GM18907 (cell line): Measurements from ENCODE around the gene NDUFB5.
A peak's percentile ranks its signal among the peaks of the same experiment; 100 is the strongest.

ENCODE experiments used
- ATAC-seq: cut with Tn5 transposase; IDR thresholded peaks from one replicate; pipeline ENCODE4 v1.9.1; 2021; ENCODE audit warnings: mild to moderate bottlenecking, moderate library complexity; ENCODE audit not compliant: unreplicated experiment

Gene NDUFB5

DNA sequence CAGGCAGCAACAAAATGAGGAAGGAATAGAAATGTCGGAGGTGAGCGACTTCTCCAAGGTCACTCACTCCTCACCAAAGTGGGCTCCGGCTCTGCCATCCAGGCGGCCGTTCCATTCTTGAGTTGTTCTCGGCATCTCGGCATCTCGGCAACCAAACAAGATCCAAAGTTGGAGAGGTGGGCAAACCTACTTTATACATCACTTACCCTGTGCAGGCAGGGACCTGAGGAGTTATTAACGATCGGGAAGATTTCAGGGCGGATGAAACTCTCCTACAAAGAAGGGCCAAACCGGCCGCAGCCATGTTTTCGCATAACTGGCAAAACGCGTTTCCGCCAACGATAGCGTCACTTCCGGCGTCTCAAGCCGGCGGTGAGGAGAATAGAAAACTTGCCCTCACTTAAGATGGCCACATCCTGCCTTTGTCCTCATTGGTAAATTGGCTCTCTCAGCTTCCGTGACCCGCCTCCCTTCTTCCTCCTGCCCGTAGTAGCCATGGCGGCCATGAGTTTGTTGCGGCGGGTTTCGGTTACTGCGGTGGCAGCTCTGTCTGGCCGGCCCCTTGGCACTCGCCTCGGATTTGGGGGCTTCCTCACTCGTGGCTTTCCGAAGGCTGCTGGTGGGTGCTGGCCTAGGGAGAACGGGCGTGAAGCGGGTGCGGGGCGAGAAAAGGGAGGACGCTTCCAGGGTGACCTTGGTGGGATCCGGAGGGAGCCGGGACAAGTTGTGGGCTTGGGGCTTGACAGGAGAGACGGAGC is at the start of gene NDUFB5, which contains the start of gene MRPL47:
Gene NDUFB5 (plus strand): TSS at position 474 of the 758 bp plus-strand sequence. CDS start 22 bp downstream, at position 496.
Gene MRPL47 (minus strand): TSS at position 318 of the 758 bp plus-strand sequence. CDS start 14 bp downstream, at position 304.
- ATAC-seq, result peak; percentile 97

- ATAC-seq, result no peak
Measured at GRCh38 chr3:179558742-179559364, 45.7 kb upstream of the NDUFB5 start.

DNA sequence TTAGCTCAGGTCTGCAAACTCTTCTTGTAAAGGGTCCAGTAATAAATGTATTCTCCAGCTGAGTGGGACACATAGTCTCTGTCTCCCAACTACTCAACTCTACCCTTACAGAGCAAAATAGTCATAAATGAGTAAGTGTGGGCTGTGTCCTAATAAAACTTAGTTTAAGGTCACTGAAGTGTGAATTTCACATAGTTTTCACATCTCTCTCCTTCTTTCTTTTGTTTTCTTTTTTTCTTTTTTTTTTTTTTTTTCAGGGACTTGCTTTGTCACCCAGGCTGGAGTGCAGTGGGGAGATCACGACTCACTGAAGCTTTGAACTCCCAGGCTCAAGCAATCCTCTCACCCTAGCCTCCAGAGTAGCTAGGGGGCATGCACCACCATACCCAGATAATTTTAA is 43.8 kb upstream of the NDUFB5 start:
- no peak for ATAC-seq

- peak; percentile 97 for ATAC-seq
Measured at GRCh38 chr3:179562591-179563270, 41.9 kb upstream of the NDUFB5 start, which contains the start of gene ACTL6A. TSS of gene ACTL6A (plus strand) at chr3:179562926. CDS start at chr3:179563093, 167 bp downstream.

- ATAC-seq, result peak; percentile 56
Measured at GRCh38 chr3:179563271-179563783, 41.3 kb upstream of the NDUFB5 start.

GRCh38 chr3:179565496-179565895 is 39.1 kb upstream of the NDUFB5 start:
- peak; percentile 20 for ATAC-seq

DNA sequence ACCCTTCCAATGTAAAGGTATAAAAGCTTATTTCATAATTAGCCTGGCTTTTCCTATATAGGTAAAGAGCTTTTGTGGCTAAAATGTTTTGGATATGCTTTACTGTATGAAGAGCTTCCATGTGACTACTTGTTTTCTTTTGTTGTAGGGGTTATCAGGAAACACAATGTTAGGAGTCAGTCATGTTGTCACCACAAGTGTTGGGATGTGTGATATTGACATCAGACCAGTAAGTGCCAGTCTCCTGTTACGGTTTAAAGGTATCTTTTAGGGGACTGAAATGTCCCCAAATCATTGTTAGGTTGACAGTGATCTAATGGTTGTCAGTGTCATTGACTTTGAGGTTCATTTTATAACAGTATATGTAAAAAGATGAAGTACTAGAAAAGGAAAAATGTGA is 23.6 kb upstream of the NDUFB5 start:
- ATAC-seq, result no peak

GRCh38 chr3:179589143-179589542 is 15.5 kb upstream of the NDUFB5 start:
- ATAC-seq, result peak; percentile 51

- no peak for ATAC-seq
Measured at GRCh38 chr3:179590669-179591068, 13.9 kb upstream of the NDUFB5 start.

DNA sequence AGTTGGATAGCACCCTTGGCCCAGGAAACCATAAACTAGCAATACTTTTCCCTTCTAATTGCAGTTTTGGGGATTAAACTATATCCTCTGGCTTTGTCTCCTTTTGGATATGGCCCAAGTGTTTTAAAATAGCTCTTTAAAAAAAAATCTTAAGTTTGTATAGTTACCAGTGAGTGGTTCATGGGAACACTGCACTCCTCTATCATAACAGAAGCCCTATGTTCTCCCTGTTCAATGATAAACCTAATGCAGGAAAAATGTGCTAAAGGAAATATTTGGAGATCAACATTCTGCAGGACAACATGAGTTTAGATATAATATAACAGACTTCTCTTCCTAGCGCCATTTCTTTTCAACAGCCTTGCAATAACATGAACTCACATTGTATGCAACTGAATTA is 13.3 kb upstream of the NDUFB5 start:
- ATAC-seq, result no peak

GRCh38 chr3:179599531-179599930 is 5.1 kb upstream of the NDUFB5 start:
- ATAC-seq, result no peak

- ATAC-seq, result no peak
Measured at GRCh38 chr3:179603321-179603720, 1.3 kb upstream of the NDUFB5 start.

DNA sequence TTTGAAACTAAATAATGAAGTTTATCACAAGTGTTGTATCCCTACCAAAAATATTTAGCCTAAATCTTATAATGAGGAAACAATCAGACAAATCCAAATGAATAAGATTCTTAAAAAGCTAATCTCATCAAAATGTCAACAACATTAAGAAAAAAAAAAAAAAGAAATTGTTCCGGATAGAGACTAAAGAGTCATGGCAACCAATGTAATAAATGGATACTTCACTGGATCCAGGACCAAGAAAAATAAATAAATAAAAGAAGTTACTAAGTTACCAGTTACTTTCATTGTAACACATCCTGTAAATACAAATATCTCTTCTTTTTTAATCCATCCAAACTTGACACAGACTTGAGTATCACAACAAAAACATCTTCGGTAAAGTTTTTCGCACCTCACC is 763 bp upstream of the NDUFB5 start:
- no peak for ATAC-seq

DNA sequence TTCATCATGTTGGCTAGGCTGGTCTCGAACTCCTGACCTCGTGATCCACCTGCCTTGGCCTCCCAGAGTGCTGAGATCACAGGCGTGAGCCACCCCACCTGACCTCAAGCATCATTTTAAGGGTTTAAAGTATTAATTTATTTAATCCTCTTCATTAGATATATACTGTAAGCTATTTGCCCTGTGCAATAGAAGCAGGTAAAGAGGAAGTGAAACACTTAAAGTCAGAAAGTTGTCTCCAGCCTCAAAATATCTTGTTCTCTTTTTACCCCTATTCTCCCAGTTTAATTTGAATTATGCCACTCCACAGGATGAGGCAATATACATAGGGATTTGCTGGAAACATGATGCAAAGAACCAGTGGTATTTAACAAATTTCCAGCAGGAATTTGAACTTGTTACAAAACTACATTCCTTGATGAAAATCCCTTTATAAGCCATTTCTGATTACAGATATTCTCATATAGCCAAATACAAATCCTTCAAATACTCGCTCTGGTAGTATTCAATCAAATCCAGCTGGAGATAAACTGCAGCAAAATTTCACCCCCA is 2.0 kb downstream of the NDUFB5 start:
- no peak for ATAC-seq

- ATAC-seq, result peak; percentile 57
Measured at GRCh38 chr3:179608931-179609720, 4.5 kb downstream of the NDUFB5 start.

DNA sequence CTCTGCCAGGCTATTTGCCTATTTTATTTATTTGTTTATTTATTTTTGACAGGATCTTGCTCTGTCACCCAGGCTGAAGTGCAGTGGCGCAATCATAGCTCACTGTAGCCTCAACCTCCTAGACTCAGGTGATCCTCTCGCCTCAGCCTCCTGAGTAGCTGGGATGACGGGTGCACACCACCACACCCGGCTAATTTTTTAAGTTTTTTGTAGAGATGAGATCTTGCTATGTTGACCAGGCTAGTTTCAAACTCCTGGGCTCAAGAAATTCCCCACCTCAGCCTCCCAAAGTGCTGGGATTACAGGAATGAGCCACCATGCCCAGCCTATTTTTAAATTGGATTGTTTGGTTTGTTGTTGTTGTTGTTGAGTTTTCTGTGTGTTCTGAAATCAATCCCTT is 5.5 kb downstream of the NDUFB5 start:
- no peak for ATAC-seq

DNA sequence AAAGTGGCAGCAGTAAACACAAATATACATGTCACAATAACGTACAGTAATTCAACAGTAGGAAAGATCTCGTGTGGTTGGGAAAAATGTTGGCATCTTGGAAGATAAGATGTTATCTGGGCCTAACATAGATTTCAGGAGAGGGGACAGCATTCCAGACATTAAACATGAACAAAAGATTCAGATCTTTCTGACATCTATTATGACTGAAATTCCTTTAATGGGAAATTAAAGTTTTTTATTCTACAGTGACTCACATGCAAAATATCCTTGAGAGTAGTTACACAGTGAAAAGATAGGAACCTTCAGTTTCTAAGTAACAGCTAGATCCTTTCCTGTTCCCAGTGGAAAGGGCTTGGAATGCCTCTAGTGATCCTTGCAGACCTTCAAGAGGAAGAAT is 9.2 kb downstream of the NDUFB5 start:
- no peak for ATAC-seq

- ATAC-seq, result no peak
Measured at GRCh38 chr3:179615458-179616173, 11.0 kb downstream of the NDUFB5 start.

DNA sequence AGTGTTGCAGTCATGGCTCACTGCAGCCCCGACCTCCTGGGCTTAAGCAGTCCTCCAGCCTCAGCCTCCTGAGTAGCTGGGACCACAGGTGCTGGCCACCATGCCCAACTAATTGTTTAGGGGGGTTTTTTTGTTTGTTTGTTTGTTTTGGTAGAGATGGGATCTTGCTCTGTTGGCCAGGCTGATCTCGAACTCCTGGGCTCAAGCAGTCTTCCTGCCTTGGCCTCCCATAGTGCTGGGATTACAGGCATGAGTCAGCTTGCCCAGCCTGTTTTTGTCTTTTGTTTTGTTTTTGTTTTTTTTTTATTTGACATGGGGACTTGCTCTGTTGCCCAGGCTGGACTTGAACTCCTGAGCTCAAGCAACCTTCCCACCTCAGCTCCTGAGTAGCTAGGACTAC is 17.4 kb downstream of the NDUFB5 start:
- no peak for ATAC-seq

DNA sequence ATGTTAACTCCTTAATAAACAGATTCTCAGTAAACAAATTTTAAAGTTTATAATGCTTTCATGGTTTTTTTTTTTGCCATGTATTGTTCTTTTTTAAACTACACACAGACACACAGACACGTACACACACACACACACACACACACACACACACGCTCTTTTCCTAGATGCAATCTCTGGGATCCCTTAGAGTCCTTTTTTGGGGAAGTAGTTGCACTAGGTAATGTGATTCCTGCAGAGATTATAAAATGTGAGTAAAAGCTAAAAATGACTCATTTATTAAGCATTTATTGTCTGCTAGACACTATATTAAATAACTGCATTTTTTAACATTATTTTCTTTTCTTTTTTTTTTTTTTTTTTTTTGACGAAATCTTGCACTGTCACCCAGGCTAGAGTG is 19.9 kb downstream of the NDUFB5 start:
- ATAC-seq, result no peak
